DMS79 treated with DMSO at 0.1 percent for 48 hours (cell line): ENCODE data around the gene PAX5.
A peak's percentile ranks its signal among the peaks of the same experiment; 100 is the strongest.

Source experiments
- DNase-seq: peaks from one replicate; lab custom pipeline; 2025; lab: John Stamatoyannopoulos, UW

Gene PAX5

GRCh38 chr9:37037503-37038301 lies 3.6 kb upstream of the PAX5 start:
- DNase-seq = no peak

- DNase-seq = peak; percentile 65
Measured at GRCh38 chr9:37036776-37037502, 2.9 kb upstream of the PAX5 start.

GRCh38 chr9:37036371-37036775 lies 2.3 kb upstream of the PAX5 start:
- no peak for DNase-seq

GRCh38 chr9:37035648-37036370 lies 1.7 kb upstream of the PAX5 start:
- peak; percentile 72 for DNase-seq

- peak; percentile 85 for DNase-seq
Measured at GRCh38 chr9:37034938-37035647, 1.0 kb upstream of the PAX5 start.

- DNase-seq = peak; percentile 85
Measured at GRCh38 chr9:37034305-37034937, 353 bp upstream of the PAX5 start.

- DNase-seq = no peak
Measured at GRCh38 chr9:37033141-37033540, 927 bp downstream of the PAX5 start.

- DNase-seq = no peak
Measured at GRCh38 chr9:37032713-37033112, 1.4 kb downstream of the PAX5 start.

GRCh38 chr9:37031902-37032301 lies 2.2 kb downstream of the PAX5 start:
- no peak for DNase-seq

GRCh38 chr9:37031081-37031480 lies 3.0 kb downstream of the PAX5 start:
- no peak for DNase-seq

GRCh38 chr9:37030611-37030939 lies 3.5 kb downstream of the PAX5 start:
- no peak for DNase-seq

- DNase-seq = no peak
Measured at GRCh38 chr9:37029776-37030610, 4.1 kb downstream of the PAX5 start.

GRCh38 chr9:37029304-37029775 lies 4.7 kb downstream of the PAX5 start:
- DNase-seq = no peak

- DNase-seq = no peak
Measured at GRCh38 chr9:37028420-37029031, 5.5 kb downstream of the PAX5 start.

- DNase-seq = peak; percentile 94
Measured at GRCh38 chr9:37027582-37028419, 6.3 kb downstream of the PAX5 start.

GRCh38 chr9:37026931-37027581 lies 7.0 kb downstream of the PAX5 start:
- peak; percentile 61 for DNase-seq

GRCh38 chr9:37026113-37026930 lies 7.7 kb downstream of the PAX5 start:
- peak; percentile 49 for DNase-seq

- DNase-seq = no peak
Measured at GRCh38 chr9:37025823-37026112, 8.3 kb downstream of the PAX5 start.
